Caco-2 (cell line): ENCODE data around the gene GGCT. TPM values are rescaled to one million over a fixed set of nuclear protein-coding genes. Genes with fewer than 3 reads are reported as not detected.

Experiments
- Bru-seq: library from RNA; stranded (reverse); fragments of 400-500 nt; gene quantifications from one replicate; lab custom pipeline; 2021; lab: Mats Ljungman, UMichigan
- BruChase-seq, 2 experiments: library from RNA; stranded (reverse); fragments of 400-500 nt; gene quantifications; one replicate each; lab custom pipeline; 2021; lab: Mats Ljungman, UMichigan
- BruUV-seq: library from RNA; stranded (reverse); fragments of 400-500 nt; replicated peaks from 2 replicates; lab custom pipeline; 2021; lab: Mats Ljungman, UMichigan
- CTCF ChIA-PET: fragments of 300-600 bp; sonication (Branson Sonifier 250); formaldehyde crosslinking; loops from one replicate; lab custom pipeline; 2022; ENCODE audit warnings: antibody characterized with exemption; lab: Charles Lee
- POLR2A ChIA-PET: fragments of 300-600 bp; sonication (Branson Sonifier 250); formaldehyde crosslinking; loops from one replicate; lab custom pipeline; 2022; ENCODE audit warnings: antibody characterized with exemption; lab: Charles Lee
- DNase-seq, 2 experiments: peaks; one replicate each; pipeline versions ENCODE4 v3.0.0 to v3.0.0-alpha.2; 2020 to 2022
- H3K27me3 ChIP-seq: replicated peaks from 2 replicates; pipeline ENCODE4 v1.6.0; 2011; ENCODE audit warnings: low read length; ENCODE audit not compliant: control insufficient read depth, insufficient read depth
- H3K36me3 ChIP-seq: 2 replicates; pipeline ENCODE4 v1.5.1; 2011; ENCODE audit warnings: low read length; ENCODE audit not compliant: control insufficient read depth, insufficient read depth
- H3K4me1 ChIP-seq: fragments of 250-450 bp; sonication (Bioruptor Pico); 2 replicates; pipeline ENCODE4 v1.5.1; 2020; ENCODE audit warnings: mild to moderate bottlenecking
- H3K4me3 ChIP-seq: 2 replicates; pipeline ENCODE4 v1.5.1; 2011; ENCODE audit warnings: low read depth, mild to moderate bottlenecking, control low read depth, low read length
- H3K9me3 ChIP-seq: fragments of 250-450 bp; sonication (Bioruptor Pico); 2 replicates; pipeline ENCODE4 v1.5.1; 2020; ENCODE audit warnings: mild to moderate bottlenecking, moderate library complexity
- H3K27ac Mint-ChIP-seq: one replicate; pipeline ENCODE4 v1.8.0; 2022; ENCODE audit warnings: mixed read lengths; ENCODE audit not compliant: unreplicated experiment
- H3K27me3 Mint-ChIP-seq: one replicate; pipeline ENCODE4 v1.8.0; 2022; ENCODE audit warnings: mixed read lengths; ENCODE audit not compliant: insufficient read depth, unreplicated experiment
- H3K36me3 Mint-ChIP-seq: one replicate; pipeline ENCODE4 v1.8.0; 2022; ENCODE audit warnings: mild to moderate bottlenecking, mixed read lengths; ENCODE audit not compliant: insufficient read depth, unreplicated experiment
- H3K4me1 Mint-ChIP-seq: one replicate; pipeline ENCODE4 v1.8.0; 2022; ENCODE audit warnings: low read depth, mixed read lengths; ENCODE audit not compliant: unreplicated experiment
- H3K4me3 Mint-ChIP-seq: one replicate; pipeline ENCODE4 v1.8.0; 2022; ENCODE audit warnings: mild to moderate bottlenecking, moderate library complexity, mixed read lengths; ENCODE audit not compliant: unreplicated experiment
- H3K9me3 Mint-ChIP-seq: one replicate; pipeline ENCODE4 v1.8.0; 2022; ENCODE audit warnings: mixed read lengths; ENCODE audit not compliant: unreplicated experiment
- intact Hi-C: fragments of 100-400 bp; cut with micrococcal nuclease; formaldehyde crosslinking; loops from one replicate; pipeline ENCODE4 v1.10.0; 2022; ENCODE audit not compliant: unreplicated experiment
- long read RNA-seq: library from polyadenylated mRNA; stranded (forward); transcript quantifications from one replicate; pipeline ENCODE4 v2.0.0, GENCODE V29; 2022
- total RNA-seq: library from RNA; stranded (reverse); gene quantifications from 2 replicates; pipeline ENCODE4 v1.2.3, GENCODE V29; 2022
- TF ChIP-seq, protein P1 (sequence below), 2 experiments: fragments of 200-600 bp in 1 of 2; IDR thresholded peaks; 1 replicate in 1 of 2; 2 replicates in 1 of 2; pipeline versions ENCODE4 v1.5.1 to v1.8.0; 2011 to 2022; ENCODE audit warnings: antibody characterized with exemption in 1 of 2, control low read depth in 1 of 2, inconsistent platforms in 1 of 2, low read depth in 1 of 2, low read length in 1 of 2, mild to moderate bottlenecking in 1 of 2, moderate library complexity in 1 of 2; ENCODE audit not compliant: insufficient read depth in 1 of 2, severe bottlenecking in 1 of 2, unreplicated experiment in 1 of 2

Gene GGCT, protein sequence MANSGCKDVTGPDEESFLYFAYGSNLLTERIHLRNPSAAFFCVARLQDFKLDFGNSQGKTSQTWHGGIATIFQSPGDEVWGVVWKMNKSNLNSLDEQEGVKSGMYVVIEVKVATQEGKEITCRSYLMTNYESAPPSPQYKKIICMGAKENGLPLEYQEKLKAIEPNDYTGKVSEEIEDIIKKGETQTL
- 75.2 and 78.7 TPM in 2 replicates for total RNA-seq
- Bru-seq, nascent RNA = percentile 93 among the genes with signal in this experiment
- BruChase-seq, experiment 1, labeled RNA remaining after a 2-hour chase = percentile 98 among the genes with signal in this experiment
- percentile 99 among the genes with signal in this experiment for BruChase-seq, experiment 2, labeled RNA remaining after a 6-hour chase
- long read RNA-seq, transcript GGCT-202 (4 exons, 1,173 nt) = major isoform, 86 of 111 reads
- long read RNA-seq, transcript GGCT-207 (3 exons, 1,012 nt) = minor isoform, 16 of 111 reads
- long read RNA-seq, partial matches to known transcripts = 0 of 111 reads
- long read RNA-seq, other reads (novel, unspliced or antisense) = 3 of 111 reads

DNA sequence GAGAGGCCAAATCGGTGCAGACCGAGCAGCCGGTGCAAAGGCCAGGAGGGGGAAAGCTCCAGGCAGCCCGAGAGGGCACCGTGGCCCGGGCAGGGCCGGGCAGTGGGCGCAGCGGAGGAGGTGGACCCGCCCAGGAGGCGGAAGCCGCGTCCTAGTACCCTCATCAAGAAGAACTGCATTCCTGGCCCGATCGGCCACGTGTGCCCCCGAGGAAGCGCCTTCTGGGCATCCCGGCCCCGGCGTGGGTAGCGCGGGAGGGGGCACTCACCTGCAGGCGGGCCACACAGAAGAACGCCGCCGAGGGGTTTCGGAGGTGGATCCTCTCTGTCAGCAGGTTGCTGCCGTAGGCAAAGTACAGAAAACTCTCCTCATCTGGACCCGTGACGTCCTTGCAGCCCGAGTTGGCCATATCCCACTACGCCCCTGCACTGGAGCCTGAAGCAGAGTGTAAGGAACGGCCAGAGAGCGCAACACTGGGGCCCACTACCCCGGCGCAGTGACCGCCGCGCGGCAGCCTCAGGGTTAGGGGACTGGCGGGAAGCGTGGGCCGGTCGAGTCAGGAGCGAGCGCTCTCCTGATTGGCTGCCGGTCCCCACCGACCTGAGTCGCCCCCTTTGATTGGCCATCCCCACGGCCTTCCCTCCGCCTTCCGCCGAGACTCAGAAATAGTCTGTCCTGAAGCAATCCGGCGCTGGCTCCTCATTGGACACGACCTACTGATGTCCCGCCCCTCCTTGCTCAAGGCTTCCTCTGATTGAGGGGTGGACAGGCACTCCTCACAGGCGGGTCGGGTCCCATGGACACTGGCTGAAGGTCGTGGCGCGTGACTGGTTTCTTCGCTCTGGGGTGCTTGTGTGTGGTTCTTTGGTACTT is at the start of gene GGCT:
TSS of gene GGCT (minus strand) at position 529 of the 873 bp plus-strand sequence. CDS start at position 409, 120 bp downstream.
- BruUV-seq = no TSS peak
- peaks cover 22% of the 10 kb centered on the region for H3K4me1 Mint-ChIP-seq
- peaks cover 32% of the 10 kb centered on the region for H3K36me3 Mint-ChIP-seq

DNA sequence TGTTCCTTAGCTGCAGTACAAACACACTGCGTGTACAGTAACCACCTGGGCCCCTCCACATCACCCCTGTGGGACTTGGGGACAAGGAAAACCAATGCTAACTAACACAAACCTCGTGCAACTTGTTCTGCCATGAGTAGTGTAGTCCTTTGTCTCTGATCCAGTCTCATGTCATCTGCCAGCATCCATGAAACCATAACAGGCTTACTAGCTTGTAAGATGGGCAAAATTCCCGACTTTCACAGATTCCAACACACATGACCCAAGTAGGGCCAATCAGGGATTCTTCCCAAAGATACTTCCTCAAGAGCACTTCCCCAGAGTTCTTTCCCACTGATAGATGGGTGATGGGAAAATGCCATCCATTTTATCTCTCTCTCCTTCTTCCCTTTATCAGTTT is 48.9 kb upstream of the GGCT start:
- peaks cover 4% of the 10 kb centered on the region for H3K4me1 Mint-ChIP-seq
- H3K9me3 Mint-ChIP-seq = no peaks in the 10 kb centered on the region
- H3K4me3 Mint-ChIP-seq = no peak overlapping the region
- Histone ChIP-seq H3K36me3 (no peaks in the 10 kb centered on the region), H3K4me1 (no peaks in the 10 kb centered on the region), H3K4me3 (no peak overlapping the region), H3K9me3 (no peaks in the 10 kb centered on the region), H3K27me3 (no peaks in the 10 kb centered on the region)
- no TSS peak for BruUV-seq
- no peak for DNase-seq
- intact Hi-C loops = no loop called here
- no peak overlapping the region for H3K27ac Mint-ChIP-seq
- no peaks in the 10 kb centered on the region for H3K27me3 Mint-ChIP-seq
- no peaks in the 10 kb centered on the region for H3K36me3 Mint-ChIP-seq
- POLR2A ChIA-PET = no interaction called here
- CTCF ChIA-PET = interaction anchor here (2.1 kb wide), 1 partner anchor 11 kb away, joined by 7 read pairs; no protein-coding TSS in a partner anchor
- TF ChIP-seq, protein P1, sequence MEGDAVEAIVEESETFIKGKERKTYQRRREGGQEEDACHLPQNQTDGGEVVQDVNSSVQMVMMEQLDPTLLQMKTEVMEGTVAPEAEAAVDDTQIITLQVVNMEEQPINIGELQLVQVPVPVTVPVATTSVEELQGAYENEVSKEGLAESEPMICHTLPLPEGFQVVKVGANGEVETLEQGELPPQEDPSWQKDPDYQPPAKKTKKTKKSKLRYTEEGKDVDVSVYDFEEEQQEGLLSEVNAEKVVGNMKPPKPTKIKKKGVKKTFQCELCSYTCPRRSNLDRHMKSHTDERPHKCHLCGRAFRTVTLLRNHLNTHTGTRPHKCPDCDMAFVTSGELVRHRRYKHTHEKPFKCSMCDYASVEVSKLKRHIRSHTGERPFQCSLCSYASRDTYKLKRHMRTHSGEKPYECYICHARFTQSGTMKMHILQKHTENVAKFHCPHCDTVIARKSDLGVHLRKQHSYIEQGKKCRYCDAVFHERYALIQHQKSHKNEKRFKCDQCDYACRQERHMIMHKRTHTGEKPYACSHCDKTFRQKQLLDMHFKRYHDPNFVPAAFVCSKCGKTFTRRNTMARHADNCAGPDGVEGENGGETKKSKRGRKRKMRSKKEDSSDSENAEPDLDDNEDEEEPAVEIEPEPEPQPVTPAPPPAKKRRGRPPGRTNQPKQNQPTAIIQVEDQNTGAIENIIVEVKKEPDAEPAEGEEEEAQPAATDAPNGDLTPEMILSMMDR (IDR thresholded peaks at IDR 0.05; ENCODE audit: insufficient read depth in 1 of 2, low read depth in 1 of 2, low read length in 1 of 2, severe bottlenecking in 1 of 2, unreplicated experiment in 1 of 2) = no peak

More for the DNA sequence above, at the start of gene GGCT:
- DNase-seq = peak; percentile 98 to 99
- CTCF ChIA-PET = no interaction called here
- no peaks in the 10 kb centered on the region for H3K9me3 ChIP-seq
- H3K9me3 Mint-ChIP-seq = no peaks in the 10 kb centered on the region
- TF ChIP-seq, protein P1 (IDR thresholded peaks at IDR 0.05; ENCODE audit: insufficient read depth in 1 of 2, low read depth in 1 of 2, low read length in 1 of 2, severe bottlenecking in 1 of 2, unreplicated experiment in 1 of 2) = no peak
- no peaks in the 10 kb centered on the region for H3K27me3 ChIP-seq
- peak within 1 kb of the TSS; percentile 80 for H3K27ac Mint-ChIP-seq
- H3K36me3 ChIP-seq = no peaks in the 10 kb centered on the region
- POLR2A ChIA-PET = no interaction called here
- H3K27me3 Mint-ChIP-seq = no peaks in the 10 kb centered on the region
- peak within 1 kb of the TSS; percentile 80 for H3K4me3 Mint-ChIP-seq
- intact Hi-C loops = loop anchor here (2.0 kb wide), 1 partner anchor 26 kb away; the partner anchor contains the start of gene NOD1
- H3K4me1 ChIP-seq = 0 out of 2 replicates have a peak, but pooled peaks cover under 1% of the 10 kb centered on the region
- peak within 1 kb of the TSS; percentile 78 for H3K4me3 ChIP-seq

DNA sequence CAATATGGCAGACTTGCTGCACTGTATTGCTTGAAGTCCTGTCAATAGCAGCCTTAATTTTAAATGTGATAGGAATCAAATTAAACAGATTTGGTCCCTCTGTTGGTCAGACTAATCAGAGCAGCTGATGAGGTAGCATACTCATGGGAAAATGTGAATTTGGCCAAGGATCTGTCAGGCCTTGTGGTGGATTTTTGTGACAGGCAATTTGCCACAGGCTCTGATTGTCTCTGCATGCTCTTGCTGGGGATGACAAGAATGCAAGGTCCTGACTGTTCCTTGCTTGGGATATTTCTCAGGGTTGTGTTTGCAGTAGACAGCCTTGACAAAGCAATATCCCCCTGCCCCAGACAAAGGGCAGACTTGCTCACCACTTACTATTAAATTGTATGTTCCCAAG is 48.5 kb upstream of the GGCT start:
- Histone ChIP-seq H3K9me3 (no peaks in the 10 kb centered on the region), H3K27me3 (no peaks in the 10 kb centered on the region), H3K4me3 (no peak overlapping the region), H3K4me1 (no peaks in the 10 kb centered on the region), H3K36me3 (no peaks in the 10 kb centered on the region)
- no peaks in the 10 kb centered on the region for H3K9me3 Mint-ChIP-seq
- CTCF ChIA-PET = interaction anchor here (2.1 kb wide), 1 partner anchor 11 kb away, joined by 7 read pairs; no protein-coding TSS in a partner anchor
- no peak overlapping the region for H3K27ac Mint-ChIP-seq
- TF ChIP-seq, protein P1 (IDR thresholded peaks at IDR 0.05; ENCODE audit: insufficient read depth in 1 of 2, low read depth in 1 of 2, low read length in 1 of 2, severe bottlenecking in 1 of 2, unreplicated experiment in 1 of 2) = no peak
- POLR2A ChIA-PET = no interaction called here
- no peaks in the 10 kb centered on the region for H3K36me3 Mint-ChIP-seq
- peaks cover 4% of the 10 kb centered on the region for H3K4me1 Mint-ChIP-seq
- no peak overlapping the region for H3K4me3 Mint-ChIP-seq
- no peak for DNase-seq
- no peaks in the 10 kb centered on the region for H3K27me3 Mint-ChIP-seq
- no TSS peak for BruUV-seq
- intact Hi-C loops = no loop called here
